Lower leg skin (tissue), 3 donors: ENCODE data around the gene CTNS.

Source experiments
- CTCF ChIP-seq, 3 donors: fragments of 450-650 bp; IDR thresholded peaks; one replicate each; pipeline ENCODE4 v1.5.1; 2016; ENCODE audit warnings: antibody characterized with exemption in 3 of 3, mild to moderate bottlenecking in 3 of 3, moderate library complexity in 2 of 3
- POLR2A ChIP-seq, 2 donors: fragments of 450-650 bp; IDR thresholded peaks; one replicate each; pipeline ENCODE4 v1.6.1; 2016 to 2017; ENCODE audit warnings: antibody characterized with exemption in 2 of 2, mild to moderate bottlenecking in 1 of 2, moderate library complexity in 1 of 2

- TF ChIP-seq CTCF (IDR thresholded peaks at IDR 0.05) (no peak), POLR2A (IDR thresholded peaks at IDR 0.05) (no peak)
Measured at GRCh38 chr17:3657588-3657869, 21.0 kb downstream of the CTNS start.
